GM19455 (cell line): ENCODE results near the gene CALN1.

Experiments
- ATAC-seq: cut with Tn5 transposase; IDR thresholded peaks from one replicate; pipeline ENCODE4 v1.9.1; 2021; ENCODE audit not compliant: unreplicated experiment

The CALN1 gene

GRCh38 chr7:72196176-72196575 is 216.0 kb downstream of the CALN1 start:
- ATAC-seq, result no peak

- no peak for ATAC-seq
Observed at GRCh38 chr7:72190919-72191318, 221.2 kb downstream of the CALN1 start.

GRCh38 chr7:72190146-72190545 is 222.0 kb downstream of the CALN1 start:
- no peak for ATAC-seq

- ATAC-seq, result no peak
Observed at GRCh38 chr7:72187179-72187578, 225.0 kb downstream of the CALN1 start.

- no peak for ATAC-seq
Observed at GRCh38 chr7:72183835-72184234, 228.3 kb downstream of the CALN1 start.

- ATAC-seq, result no peak
Observed at GRCh38 chr7:72182036-72182435, 230.1 kb downstream of the CALN1 start.

GRCh38 chr7:72176875-72177274 is 235.3 kb downstream of the CALN1 start:
- ATAC-seq, result no peak

GRCh38 chr7:72170475-72170874 is 241.7 kb downstream of the CALN1 start:
- no peak for ATAC-seq

- no peak for ATAC-seq
Observed at GRCh38 chr7:72163271-72163670, 248.9 kb downstream of the CALN1 start.

- ATAC-seq, result no peak
Observed at GRCh38 chr7:72161534-72161933, 250.6 kb downstream of the CALN1 start.

GRCh38 chr7:72159911-72160310 is 252.2 kb downstream of the CALN1 start:
- ATAC-seq, result no peak

- no peak for ATAC-seq
Observed at GRCh38 chr7:72156671-72157070, 255.5 kb downstream of the CALN1 start.

GRCh38 chr7:72153132-72153512 is 259.0 kb downstream of the CALN1 start:
- ATAC-seq, result no peak

GRCh38 chr7:72152161-72153131 is 259.7 kb downstream of the CALN1 start:
- no peak for ATAC-seq

GRCh38 chr7:72140566-72140965 is 271.6 kb downstream of the CALN1 start:
- ATAC-seq, result no peak

- ATAC-seq, result no peak
Observed at GRCh38 chr7:72127136-72127535, 285.0 kb downstream of the CALN1 start.

GRCh38 chr7:72123913-72124312 is 288.2 kb downstream of the CALN1 start:
- ATAC-seq, result no peak

- ATAC-seq, result no peak
Observed at GRCh38 chr7:72118366-72118765, 293.8 kb downstream of the CALN1 start.

GRCh38 chr7:72114129-72114528 is 298.0 kb downstream of the CALN1 start:
- ATAC-seq, result no peak

- no peak for ATAC-seq
Observed at GRCh38 chr7:72112992-72113391, 299.1 kb downstream of the CALN1 start.

GRCh38 chr7:72112530-72112929 is 299.6 kb downstream of the CALN1 start:
- no peak for ATAC-seq

- no peak for ATAC-seq
Observed at GRCh38 chr7:72111086-72111485, 301.1 kb downstream of the CALN1 start.

GRCh38 chr7:72109566-72109965 is 302.6 kb downstream of the CALN1 start:
- ATAC-seq, result no peak
